ENCODE measurements around the gene CS.
"Not testable (repeated sequence)": the region's sequence is repeated elsewhere in the genome, so short reads cannot be mapped to it uniquely, and the experiment has no call there.

The CS gene

DNA sequence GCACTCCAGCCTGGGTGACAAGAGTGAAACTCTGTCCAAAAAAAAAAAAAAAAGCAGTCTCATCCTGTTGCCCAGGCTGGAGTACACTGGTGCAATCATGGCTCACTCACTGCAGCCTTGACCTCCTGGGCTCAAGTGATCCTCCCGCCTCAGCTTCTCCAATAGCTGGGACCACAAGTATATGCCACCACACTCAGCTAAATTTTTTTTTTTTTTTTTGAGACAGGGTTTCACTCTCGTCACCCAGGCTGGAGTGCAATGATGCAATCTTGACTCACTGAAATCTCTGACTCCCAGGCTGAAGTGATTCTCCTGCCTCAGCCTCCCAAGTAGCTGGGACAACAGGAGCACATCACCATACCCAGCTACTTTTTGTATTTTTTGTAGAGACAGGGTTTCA lies 20.9 kb upstream of the CS start:
- no peak for DNase-seq (ENCODE audit: low spot score)

DNA sequence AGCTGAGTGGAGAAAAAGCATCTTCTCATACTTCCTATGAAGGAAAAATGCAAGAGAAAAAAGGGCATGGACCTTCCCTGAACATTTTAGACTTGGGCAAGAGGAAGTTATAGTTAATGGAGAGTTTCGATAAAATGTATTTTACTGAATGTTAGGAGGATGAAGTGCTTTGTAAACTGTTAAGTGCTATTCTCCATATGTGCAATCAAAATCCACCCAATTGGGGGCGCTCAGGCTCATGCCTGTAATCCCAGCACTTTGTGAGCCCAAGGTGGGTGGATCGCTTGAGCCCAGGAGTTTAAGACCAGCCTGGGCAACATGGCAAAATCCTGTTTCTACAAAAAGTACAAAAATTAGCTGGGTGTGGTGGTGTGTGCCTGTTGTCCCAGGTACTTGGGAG lies 17.5 kb upstream of the CS start:
- DNase-seq (ENCODE audit: low spot score): no peak

DNA sequence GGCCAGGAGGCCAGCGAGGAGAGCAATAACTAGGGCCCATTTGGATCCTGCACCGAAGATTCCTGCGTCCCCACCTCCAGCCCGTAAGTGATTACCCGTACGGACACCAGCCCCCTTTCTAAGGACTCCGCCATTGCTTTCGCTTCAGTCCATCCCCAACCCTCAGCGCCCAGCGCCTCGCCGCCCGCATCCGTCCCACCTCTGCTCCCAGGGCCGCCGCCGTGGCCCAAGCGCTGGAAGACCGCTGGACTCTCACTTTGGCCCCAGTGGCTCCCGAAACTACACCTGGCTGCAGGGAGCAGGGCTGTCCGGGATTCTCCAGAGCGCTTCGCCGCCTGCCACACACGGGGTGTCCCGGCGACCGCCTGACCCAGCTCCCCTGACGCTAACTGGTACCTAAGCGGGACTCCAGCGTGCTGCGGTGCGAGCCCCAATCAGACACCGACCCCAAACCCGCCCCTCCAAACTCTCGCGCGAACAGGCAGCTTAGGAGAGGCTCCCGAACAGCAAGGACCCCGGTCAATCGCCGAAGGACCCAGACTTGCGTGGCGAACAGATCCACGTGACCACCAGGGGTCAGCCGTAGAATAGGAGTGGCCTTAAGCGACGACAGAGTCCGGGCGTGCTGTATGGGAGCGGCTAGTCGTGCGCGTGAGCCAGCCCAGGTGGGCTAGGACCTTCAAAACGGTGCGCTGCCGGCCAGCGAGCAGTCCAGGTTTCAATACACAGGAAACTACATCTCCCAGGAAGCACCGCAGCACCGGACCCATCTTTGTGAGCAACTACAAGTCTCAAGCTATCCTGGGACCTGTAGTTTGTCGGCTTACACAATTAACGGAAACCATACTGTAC lies 15.7 kb upstream of the CS start, which contains the start of gene CNPY2:
Gene CNPY2 (minus strand): TSS at position 367 of the 852 bp plus-strand sequence. CDS start 771 bp downstream, outside the sequence.
- DNase-seq (ENCODE audit: low spot score): peak; percentile 83

DNA sequence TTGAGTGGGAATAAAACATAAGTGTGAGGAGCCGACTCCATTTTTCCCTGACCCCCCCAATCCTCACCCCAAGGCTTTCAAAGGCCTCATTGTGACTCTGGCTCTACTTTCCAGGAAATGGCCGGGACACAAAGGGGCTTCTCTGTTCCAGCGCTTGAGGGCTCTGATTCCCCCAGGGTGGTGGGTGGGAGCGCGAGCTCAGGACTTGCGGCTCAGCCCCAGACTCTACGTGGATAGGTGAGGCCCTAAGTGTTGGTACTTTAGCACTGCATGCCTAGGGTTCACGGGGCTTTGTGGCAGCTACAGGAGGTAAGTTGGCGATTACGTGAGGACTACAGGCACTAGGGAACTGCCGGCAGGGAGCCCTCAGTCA lies 15.1 kb upstream of the CS start:
- DNase-seq (ENCODE audit: low spot score): peak; percentile 47

DNA sequence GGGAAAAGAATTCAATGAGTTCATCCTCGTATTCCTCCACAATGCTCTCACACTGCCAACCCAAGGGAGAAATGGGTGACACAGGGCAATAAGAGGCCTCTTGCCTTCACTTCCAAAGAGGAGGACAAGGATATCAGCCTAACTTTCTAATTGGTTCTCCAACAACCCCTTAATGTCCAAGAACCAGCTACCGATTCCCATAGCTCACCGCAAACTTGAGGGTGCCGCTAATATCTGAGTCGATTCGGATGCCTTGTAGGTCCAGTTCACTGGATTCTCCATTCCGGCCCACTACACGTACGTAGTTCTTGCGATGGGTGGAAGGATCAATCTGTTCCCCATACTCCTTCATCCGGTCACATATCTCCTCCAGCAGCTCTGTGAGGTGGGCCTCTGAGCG lies 10.9 kb upstream of the CS start:
- DNase-seq (ENCODE audit: low spot score): no peak

DNA sequence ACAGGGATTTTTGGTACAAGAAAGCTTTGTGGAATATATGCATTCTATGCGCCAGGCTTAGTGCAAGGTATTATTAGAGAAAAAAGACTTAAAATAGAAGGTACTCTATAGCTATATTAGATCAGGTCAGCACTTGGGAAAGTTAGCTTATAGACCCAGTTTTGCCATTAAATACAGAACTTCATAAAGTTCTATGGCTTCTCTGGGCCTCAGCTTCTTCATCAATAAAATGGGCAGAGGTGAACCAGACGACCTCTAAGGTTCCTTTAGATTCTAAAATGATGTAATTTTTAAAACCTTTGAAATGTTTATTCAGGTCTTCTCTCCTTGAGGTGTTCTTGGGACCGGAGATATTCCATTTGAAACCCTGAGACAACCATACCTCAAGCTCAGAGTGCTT lies 8.6 kb upstream of the CS start:
- DNase-seq (ENCODE audit: low spot score): no peak

DNA sequence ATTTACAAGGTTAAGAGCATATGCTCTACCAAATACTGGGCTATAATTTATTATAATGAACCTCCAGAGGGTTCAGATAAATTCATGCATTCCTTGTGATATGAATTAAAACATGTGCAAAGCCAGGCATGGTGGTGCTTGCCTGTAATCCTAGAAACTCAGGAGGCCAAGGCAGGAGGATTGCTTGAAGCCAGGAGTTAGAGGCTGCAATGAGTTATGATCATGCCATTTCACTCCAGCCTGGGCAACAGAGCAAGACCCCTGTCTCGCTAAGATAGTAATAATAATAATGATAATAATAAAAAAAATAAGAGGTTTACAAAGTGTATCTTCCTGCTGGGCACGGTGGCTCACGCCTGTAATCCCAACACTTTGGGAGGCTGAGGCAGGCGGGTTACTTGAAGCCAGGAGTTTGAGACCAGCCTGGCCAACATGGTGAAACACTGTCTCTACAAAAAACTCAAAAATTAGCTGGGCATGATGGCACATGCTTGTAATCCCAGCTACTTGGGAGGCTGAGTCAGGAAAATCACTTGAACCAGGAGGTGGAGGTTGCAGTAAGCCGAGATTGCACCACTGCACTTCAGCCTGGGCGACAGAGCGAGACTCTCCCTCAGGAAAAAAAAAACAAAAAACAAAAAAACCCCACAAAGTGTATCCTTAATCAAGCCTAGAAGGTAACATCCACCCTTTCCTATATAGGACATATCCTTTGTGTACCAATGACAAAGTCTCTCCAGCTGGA lies 7.3 kb upstream of the CS start:
- no peak for DNase-seq (ENCODE audit: low spot score)

DNA sequence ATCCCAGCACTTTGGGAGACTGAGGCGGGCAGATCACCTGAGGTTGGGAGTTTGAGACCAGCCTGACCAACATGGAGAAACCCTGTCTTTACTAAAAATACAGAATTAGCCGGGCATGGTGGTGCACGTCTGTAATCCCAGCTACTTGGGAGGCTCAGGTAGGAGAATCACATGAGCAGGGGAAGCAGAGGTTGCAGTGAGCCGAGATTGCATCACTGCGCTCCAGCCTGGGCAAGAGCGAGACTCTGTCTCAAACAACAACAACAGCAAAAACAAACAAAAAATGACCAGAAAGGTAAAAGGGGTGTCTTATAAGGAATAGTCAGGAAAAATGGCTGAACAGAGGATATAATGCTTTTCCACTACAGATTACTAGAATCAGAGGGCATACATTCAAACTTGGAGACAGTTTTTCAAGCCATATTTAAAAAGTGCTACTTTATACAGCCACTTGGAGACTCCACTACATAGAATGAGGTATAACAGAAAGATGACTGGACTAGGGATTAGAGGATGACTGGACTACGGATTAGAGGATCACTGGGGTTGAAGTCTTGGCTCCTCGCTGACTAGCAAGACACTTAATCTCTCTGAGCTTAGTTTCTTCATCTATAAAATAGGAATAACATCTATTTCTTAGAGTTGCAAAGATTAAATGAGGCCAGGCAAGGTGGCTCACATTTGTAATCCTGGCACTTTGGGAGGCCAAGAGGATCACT lies 4.9 kb upstream of the CS start:
- no peak for DNase-seq (ENCODE audit: low spot score)

DNA sequence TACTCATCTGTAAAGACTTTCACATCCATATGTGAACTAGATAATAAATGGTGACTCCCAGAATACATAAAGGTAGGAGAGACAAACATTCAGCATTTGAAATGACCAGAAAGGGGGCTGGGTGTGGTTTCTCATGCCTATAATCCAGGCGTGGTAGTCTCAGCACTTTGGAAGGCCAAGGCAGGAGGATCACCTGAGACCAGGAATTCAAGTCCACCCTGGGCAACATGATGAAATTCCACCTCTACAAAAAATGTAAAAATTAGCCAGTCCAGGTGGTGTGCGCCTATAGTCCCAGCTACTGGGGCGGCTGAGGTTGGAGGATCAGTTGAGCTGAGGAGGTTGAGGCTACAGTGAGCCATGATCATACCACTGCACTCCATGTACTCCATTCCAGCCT lies 4.1 kb upstream of the CS start:
- DNase-seq (ENCODE audit: low spot score): no peak

DNA sequence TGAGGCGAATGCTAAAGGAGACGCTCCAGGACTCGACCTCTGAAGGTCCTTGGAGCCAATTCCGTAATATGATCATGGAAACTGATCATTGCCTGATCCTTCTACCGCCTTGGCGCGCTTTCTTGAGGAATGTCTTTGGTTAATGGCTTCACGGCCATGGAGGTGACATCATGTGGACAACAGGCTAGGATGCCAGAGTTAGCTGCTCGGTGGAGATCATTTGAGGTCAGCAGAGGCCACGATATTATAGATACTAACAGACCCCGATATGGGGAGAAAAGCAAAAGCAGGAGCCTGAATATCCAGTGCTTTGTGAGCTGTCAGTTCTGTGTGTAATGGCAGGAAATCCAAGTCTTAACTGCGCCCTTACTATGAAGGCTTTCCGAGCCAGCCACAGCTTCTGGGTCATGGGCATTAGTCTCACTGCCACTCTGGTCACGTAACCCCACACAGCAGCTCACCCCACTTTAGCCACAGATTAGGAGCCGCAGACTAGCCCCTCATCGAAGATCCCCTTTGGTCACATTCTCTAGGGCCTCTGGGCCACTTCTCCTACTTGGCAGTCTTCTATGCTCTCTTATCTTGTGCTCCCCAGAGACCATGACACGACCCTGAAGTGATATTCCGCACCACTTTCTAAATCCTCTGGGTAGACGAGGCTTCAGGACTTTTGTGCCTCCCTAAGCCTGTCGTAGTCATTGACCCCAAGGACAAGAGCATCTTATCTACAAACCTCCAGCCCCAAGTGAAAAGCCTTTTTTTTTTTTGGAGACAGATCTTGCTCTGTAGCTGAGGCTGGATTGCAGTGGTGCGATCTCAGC lies 724 bp upstream of the CS start:
- no peak for DNase-seq (ENCODE audit: low spot score)

DNA sequence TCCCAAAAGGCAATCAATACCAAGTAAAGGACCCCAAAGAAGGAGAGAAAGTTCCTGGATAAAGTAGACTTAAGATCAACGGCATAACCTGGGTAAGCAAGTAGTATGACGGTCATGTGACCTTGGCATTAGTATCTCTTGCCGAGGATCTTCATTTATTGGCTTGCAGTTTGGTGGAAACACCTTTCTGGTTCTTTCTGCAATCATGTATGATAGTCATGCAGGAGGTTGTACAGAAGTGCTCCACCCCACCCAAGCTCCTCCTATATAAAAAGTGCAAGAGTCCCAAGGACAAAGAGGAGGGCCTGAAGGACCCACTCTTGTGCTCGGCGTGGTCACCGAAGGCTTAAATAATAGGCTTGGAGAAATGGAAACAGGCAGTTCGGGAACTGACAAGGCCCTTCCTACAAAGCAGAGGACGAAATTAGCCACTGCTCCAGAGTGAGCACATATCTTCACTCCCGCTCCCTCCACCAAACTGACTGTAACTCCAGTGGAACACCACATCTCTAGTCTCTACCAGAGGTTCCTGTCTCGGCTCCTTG lies 750 bp downstream of the CS start:
- peak; percentile 7 for DNase-seq (ENCODE audit: low spot score)

DNA sequence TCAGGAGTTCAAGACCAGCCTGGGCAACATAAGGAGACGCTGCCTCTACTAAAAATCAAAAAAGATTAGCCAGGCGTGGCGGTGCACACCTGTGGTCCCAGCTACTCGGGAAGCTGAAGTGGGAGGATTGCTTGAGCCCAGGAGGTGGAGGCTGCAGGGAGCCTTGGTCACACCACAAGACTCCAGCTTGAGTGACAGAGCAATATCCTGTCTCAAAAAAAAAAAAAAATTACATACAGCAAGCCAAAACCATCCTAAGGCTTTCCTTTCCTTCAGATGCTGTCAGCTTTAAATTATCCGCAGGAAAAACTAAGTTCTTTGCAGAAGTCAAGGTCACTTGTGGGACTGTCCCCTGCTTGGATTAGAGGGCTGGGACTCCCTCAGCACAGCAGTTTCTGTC lies 1.3 kb downstream of the CS start:
- no peak for DNase-seq (ENCODE audit: low spot score)

DNA sequence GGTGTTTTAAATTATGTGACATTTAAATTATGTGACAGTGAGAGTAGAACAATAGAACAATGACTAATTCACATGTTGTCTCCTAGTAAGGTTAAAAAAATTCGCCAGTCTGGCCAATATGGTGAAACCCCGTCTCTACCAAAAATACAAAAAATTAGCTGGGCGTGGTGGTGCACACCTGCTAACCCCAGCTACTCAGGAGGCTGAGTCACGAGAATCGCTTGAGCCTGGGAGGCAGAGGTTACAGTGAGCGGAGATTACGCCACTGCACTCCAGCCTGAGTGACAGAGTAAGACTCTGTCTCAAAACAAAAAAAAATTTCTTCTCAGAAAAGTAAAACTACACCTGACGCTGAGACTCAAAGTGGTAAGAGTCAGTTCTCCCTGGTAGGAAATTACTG lies 2.7 kb downstream of the CS start:
- no peak for DNase-seq (ENCODE audit: low spot score)

DNA sequence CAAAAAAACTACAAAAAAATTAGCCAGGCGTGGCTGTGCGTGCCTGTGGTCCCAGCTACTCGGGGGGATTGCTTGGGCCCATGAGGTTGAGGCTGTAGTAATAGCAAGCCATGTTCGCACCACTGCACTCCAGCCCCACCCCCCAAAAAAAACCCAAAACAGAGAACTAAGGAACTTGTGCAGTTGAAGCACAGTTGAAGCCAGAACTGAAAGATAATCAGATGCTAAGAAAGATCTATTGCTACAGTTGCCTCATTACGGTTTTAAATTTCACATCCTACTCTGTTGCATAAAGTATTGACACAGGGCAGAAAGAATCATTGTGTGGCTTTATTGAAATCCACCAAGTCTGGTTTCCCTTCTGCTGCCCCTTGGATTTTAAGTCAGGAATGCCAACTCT lies 3.8 kb downstream of the CS start:
- no peak for DNase-seq (ENCODE audit: low spot score)

DNA sequence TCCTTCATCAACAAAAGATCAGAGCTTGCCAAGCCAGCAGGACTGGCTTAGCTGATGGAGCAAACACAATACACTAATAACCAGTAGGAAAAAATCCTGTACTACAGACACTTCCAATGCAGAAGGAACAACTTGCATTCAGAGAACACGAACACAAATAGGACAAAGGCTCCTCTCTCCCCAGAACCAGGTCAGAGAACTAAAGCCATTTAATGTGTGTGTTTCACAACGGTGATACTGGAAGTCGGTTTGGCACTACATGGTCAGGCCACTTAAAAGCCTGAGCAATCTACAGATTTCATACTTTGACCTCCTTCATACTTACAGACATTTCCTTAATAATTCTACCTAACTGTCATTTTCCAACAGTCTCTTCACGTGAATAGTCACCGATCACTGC lies 6.3 kb downstream of the CS start:
- DNase-seq (ENCODE audit: low spot score): no peak

DNA sequence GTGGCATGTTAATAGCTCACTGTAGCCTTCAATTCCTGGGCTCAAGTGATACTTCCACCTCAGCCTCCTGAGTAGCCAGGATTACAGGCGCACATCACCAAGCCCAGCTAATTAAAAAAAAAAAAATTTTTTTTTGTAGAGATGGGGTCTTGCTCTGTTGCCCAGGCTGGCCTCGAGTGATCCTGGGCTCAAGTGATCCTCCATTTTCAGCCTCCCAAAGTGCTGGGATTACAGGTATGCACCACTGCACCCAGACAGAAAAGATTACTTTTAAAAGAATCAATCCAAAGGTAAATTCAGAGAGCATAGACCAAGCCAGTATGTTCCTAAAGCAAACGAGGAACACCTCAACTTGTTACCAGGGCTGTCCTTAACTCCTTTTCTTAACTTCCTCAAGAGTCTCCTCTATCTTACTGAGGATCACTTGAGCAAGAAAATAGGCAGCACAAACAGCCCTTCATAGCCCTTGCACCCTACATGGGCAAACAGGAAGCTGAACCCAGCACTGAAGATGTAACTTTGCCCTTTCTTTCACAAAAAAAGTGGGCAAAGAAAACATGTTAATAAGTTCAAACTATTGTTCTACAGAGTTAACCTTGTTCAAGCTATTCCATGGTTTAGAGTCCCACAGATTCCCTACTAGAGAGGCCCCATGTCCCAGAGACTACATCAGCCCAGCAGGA lies 11.3 kb downstream of the CS start:
- no peak for DNase-seq (ENCODE audit: low spot score)

DNA sequence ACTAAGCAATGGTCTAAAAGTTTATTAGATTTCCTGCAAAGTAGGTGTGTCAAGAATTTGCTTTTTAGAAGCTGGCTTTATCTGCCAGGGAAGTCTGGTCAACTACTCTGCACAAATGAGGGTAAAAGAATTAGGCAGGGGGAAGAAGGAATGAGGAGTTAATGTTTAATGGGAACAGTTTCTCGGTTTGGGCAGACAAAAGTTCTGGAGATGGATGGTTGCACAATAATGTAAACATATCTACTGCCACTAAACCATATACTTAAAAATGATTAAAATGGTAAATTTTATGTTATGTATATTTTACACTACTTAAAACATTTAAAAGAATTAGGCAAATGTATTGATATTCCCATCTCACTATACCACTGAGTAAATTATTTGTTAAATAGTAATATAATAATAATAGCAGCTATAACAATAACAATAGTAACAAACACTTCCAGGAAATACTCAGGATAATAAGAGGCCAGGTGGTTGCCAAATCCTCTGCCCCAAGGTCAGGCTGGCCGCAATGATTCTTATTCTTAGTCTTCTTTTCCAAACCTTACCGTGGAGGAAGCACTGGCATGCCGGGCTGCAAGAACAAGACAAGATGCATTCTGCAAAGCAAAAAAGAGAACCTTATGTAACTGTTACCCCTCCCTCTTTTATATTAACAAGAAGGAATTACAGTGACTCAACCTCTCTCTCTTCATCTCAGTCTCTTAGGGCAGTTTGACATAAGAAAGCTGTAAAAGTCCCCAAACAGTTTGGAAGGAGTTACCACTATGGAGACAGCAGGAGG lies 13.9 kb downstream of the CS start:
- no peak for DNase-seq (ENCODE audit: low spot score)

DNA sequence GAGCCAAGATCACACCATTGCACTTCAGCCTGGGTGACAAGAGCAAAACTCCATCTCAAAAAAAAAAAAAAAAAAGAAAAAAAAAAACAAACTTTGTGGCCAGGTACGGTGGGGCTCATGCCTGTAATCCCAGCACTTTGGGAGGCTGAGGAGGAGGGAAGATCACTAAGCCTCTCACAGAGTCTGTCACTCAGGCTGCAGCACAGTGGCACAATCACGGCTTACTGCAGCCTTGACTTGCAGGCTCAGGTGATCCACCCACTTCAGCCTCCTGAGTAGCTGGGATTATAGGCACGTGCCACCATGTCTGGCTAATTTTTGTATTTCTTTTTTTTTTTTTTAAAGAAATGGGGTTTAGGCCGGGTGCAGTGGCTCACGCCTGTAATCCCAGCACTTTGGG lies 15.9 kb downstream of the CS start:
- not testable (repeated sequence) for DNase-seq (ENCODE audit: low spot score)

DNA sequence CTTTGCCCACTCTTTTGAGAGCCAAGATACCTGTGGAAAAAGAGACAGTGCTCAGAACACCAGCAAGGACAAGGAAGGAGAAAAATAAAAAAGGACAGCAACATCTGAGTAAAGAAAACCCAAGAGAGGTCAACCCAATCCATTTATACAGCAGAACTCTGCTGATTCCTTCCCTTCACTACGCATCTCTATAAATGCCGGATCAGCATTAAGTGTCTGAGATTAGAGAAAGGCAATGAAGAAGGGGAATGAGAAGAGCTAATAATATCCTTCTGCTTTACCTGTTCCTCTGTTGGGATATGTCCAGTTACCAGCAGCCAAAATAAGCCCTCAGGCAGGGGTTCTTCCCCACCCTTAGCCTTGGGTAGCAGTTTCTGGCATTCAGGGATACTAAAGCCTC lies 17.6 kb downstream of the CS start:
- DNase-seq (ENCODE audit: low spot score): no peak

DNA sequence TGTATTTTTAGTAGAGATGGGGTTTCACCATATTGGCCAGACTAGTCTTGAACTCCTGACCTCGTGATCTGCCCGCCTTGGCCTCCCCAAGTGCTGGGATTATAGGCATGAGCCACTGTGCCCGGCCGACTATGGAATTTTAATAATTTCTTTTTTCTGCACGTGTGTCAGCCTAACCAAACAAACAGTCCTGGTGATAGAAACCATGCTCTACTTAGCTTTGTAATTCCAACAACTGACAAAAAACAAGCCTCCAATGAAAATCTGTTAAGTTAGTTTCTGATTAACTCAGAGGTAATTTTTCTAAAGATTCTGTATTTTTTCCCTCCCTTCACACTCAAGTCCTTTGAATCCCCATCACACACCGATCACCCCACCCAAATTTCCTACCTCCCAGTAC lies 18.1 kb downstream of the CS start:
- DNase-seq (ENCODE audit: low spot score): no peak

All from COLO829 (cell line).